Activated T-helper 1 cell treated with Interleukin-2 at 50 U/mL for 16 hours (primary cell): Measurements from ENCODE around the gene FOXI2.

Experiments
- DNase-seq: peaks from one replicate; pipeline ENCODE4 v3.0.0-alpha.2; 2020; ENCODE audit warnings: low read depth

The FOXI2 gene

GRCh38 chr10:127736915-127737562 lies at the start of gene FOXI2:
TSS of gene FOXI2 (plus strand) at chr10:127737185. CDS start at chr10:127737274, 89 bp downstream.
- DNase-seq: no peak

DNA sequence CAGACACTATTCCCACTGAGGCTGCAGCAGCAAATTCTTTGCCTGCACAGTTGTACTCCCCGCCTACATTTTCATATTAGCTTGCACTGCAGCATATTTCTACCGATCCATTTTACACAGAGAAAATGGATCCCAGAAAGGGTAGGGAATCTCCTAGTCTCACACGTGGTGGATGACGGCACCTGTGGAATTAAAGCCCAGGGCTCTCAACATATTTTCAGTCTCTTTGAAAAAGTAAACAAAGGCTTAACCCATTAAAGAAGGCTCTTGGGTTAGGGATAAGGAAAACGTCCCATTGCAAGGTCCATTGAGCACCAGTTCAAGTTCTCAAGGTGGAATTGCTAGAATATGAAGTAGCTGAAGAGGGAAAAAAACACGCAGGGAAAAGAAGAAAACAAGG lies 49.4 kb upstream of the FOXI2 start:
- no peak for DNase-seq

DNA sequence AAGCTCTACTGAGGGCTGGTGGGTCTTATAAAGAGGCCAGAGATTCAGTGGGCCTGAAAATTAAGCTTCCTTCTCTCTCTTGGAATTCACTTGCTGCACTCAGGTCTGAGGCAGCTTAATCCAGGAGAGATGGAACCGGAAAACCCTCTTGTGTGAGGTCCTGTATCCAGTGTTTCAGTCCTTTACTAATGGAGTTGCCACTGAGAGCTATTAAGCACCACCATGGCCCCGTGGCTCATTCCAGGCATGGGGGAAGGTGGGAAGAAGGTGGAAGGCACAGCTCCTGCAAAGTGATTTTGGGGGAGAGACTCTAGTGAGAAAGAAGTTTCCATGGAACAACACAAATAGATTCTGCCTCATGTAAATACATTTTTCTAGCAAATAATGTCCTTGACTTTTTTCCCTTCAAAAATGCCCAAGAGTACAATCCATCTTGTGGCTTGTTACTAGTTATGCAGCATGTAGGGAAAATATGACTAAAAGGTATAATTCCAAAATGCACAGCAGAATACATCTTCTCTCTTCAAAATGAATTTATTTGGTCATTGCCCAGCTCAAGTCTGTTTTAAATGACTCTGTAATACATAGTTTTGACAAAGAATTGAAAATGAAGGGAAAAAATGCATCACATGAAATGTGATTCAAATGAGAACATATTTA lies 46.7 kb upstream of the FOXI2 start:
- DNase-seq: no peak

DNA sequence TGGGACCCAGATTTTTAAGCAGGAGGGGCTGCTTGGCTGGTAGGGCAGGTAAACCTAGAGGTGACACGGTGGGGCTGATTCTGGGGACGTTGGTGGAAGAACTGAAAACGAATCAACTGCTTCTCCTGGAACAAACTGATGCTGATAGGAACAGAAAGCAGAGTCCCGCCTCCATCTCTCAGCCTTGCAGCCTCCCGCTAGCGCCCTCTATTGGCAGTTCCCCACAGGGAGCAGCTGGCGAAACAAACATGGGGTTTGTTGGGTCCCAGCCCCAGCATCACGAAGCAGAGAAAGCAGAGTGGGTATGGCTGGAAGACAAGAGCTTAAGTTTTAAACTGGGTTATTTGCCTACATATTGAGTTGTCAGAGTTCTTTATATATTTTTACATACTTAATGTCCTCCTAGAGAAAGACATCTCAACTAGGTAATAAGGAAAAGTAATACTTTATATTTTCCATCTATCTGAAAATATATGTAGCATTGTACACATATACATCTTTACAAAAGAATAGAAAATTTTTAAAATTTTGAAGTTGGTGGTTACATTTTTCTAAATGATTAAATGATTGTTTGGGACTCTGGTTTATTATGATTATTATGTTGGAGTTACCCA lies 42.3 kb upstream of the FOXI2 start:
- DNase-seq: no peak

GRCh38 chr10:127695431-127695830 lies 41.6 kb upstream of the FOXI2 start:
- DNase-seq: no peak

DNA sequence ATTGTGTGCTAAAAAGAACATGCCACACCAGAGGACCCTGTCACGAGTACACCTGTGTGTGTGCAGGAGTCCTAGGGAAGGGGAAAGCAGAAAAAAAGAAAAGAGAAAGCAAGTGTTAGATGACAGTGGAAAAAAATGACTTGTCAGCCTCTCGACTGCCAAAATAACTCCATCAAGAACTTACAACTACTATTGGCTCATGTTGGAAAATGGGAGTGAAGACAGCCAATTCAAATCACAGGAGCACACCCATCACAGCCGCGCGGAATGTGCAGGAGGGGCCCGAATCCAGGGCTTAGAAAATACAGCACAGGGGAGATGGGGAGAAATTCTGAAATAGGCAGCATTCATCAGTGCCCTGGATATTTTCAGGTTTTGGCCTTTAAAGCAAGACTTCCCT lies 38.1 kb upstream of the FOXI2 start:
- DNase-seq: no peak

GRCh38 chr10:127699311-127699710 lies 37.7 kb upstream of the FOXI2 start:
- no peak for DNase-seq

DNA sequence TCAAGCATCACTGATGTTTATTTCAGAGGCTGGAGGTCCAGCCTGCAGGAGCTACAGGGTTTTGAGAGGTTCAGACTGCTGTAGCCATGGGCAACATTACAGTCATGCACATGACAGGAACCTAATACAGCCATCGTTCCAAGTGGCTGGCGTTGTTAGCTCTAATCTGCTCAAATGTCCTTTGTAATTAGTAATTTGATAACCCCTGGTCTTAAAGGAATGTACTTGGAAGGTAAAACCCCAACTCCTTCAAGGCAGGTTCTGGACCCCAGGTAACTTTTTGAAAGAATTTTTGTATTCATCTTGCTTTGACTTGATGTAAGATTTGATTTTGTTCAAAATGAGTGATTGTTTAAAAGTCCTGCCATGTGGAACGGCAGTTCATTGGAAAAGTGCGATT lies 34.7 kb upstream of the FOXI2 start:
- no peak for DNase-seq

GRCh38 chr10:127715249-127715648 lies 21.7 kb upstream of the FOXI2 start:
- DNase-seq: no peak

GRCh38 chr10:127715782-127716378 lies 21.1 kb upstream of the FOXI2 start:
- DNase-seq: no peak

- DNase-seq: no peak
Observed at GRCh38 chr10:127720142-127720541, 16.8 kb upstream of the FOXI2 start.

DNA sequence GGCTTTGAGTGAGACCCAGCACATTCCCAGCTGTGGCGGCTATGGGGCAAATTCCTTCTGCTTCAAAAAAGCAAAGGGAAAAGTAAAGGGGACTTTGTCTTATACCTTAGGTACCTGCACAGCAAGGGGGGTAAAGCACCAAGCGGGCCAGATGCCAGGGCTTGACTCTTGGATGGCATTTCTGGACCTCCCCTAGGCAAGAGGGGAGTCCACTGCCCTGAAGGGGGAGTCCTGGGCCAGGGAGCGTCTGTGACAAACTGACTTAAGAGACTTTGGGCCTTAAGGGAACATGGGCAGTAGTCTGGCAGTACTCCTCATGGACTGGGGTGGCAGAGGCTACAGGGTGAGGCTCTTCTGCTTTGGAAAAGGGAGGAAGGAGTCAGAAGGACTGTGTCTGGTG lies 16.1 kb upstream of the FOXI2 start:
- no peak for DNase-seq

DNA sequence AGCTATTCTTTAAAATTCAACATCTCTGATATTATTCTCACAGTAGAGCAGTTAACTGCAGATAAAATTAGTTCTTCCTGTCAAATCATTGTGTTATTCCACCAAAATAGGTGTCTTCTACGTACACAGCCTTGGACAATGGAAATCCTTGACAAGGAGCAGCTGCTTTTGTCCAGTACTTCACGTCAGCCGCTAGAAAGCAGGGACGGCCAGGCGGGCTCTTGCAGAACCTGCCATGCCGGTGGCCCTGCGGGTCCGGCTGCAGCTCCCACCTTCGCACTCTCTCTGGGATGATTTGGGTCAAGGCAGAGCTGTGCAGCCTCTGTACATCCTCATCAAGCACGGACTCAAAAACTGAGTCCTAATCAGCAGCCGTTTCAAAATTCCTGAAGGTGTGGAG lies 2.2 kb upstream of the FOXI2 start:
- DNase-seq: no peak

GRCh38 chr10:127735156-127735555 lies 1.8 kb upstream of the FOXI2 start:
- no peak for DNase-seq

- no peak for DNase-seq
Observed at GRCh38 chr10:127735723-127736221, 1.2 kb upstream of the FOXI2 start.

DNA sequence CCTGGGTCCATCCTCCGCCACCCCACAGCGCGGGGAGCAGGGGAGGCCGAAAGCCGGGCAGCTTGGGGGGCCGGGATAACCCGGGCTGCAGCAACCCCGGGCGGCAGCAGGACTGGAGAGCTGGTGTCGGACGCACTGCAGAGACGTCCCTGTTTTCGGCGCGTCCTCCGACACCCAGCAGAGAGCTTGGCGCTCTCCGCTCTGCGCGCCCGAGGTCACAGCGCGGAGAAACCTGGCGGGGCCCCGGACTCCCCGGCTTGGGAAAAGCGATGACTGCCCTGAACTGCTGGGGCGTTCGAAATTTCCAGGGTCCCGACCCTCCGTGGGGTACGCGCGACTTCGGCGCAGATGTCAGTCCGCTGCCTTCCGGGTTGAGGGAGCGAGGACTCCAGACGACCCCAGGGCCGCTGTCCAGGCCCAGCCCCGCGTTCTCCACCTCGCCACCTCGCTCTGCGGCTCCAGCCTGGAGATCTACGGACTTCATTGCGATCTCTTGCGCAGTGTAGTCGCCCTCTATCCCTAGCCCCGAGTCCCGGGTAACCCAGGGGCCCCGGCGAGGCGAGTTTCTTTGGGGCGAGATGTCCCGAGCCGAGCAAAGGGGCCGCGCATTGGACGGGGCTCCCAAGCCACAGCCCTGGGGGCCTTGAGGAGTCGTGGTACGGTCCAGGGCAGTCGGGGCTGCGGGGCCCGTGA lies 617 bp upstream of the FOXI2 start:
- DNase-seq: no peak

GRCh38 chr10:127737563-127738511 lies 852 bp downstream of the FOXI2 start:
- no peak for DNase-seq

GRCh38 chr10:127738512-127739424 lies 1.8 kb downstream of the FOXI2 start:
- no peak for DNase-seq

- DNase-seq: no peak
Observed at GRCh38 chr10:127739908-127740307, 2.9 kb downstream of the FOXI2 start.

- DNase-seq: no peak
Observed at GRCh38 chr10:127740596-127740995, 3.6 kb downstream of the FOXI2 start.
